ENCODE results near the gene GLRX3.
"Not testable (repeated sequence)": the region's sequence is repeated elsewhere in the genome, so short reads cannot be mapped to it uniquely, and the experiment has no call there.

GLRX3 gene

GRCh38 chr10:130201043-130201380, 64.8 kb downstream of the GLRX3 start:
- Histone ChIP-seq H3K4me1 (ENCODE audit: control insufficient read depth, low read depth, low read length) (no peaks in the 10 kb centered on the region), H3K27me3 (ENCODE audit: control insufficient read depth, insufficient read depth, low read length) (no peaks in the 10 kb centered on the region), H3K9ac (ENCODE audit: low read length) (no peak overlapping the region), H3K36me3 (ENCODE audit: control insufficient read depth, low read depth, low read length) (no peaks in the 10 kb centered on the region), H3K9me3 (ENCODE audit: control insufficient read depth, low read depth, low read length) (no peaks in the 10 kb centered on the region), H3K4me3 (ENCODE audit: low read length) (no peak overlapping the region), H3K27ac (ENCODE audit: low read length) (no peak overlapping the region)

GRCh38 chr10:130202150-130202549, 66.0 kb downstream of the GLRX3 start:
- H3K9ac ChIP-seq (ENCODE audit: low read length); H3K9me3 ChIP-seq (ENCODE audit: control insufficient read depth, low read depth, low read length); H3K27me3 ChIP-seq (ENCODE audit: control insufficient read depth, insufficient read depth, low read length); H3K4me1 ChIP-seq (ENCODE audit: control insufficient read depth, low read depth, low read length); H3K36me3 ChIP-seq (ENCODE audit: control insufficient read depth, low read depth, low read length); H3K4me3 ChIP-seq (ENCODE audit: low read length); H3K27ac ChIP-seq (ENCODE audit: low read length): not testable (repeated sequence)

- H3K9me3 ChIP-seq (ENCODE audit: control insufficient read depth, low read depth, low read length): no peaks in the 10 kb centered on the region
- no peak overlapping the region for H3K27ac ChIP-seq (ENCODE audit: low read length)
- no peaks in the 10 kb centered on the region for H3K27me3 ChIP-seq (ENCODE audit: control insufficient read depth, insufficient read depth, low read length)
- H3K4me1 ChIP-seq (ENCODE audit: control insufficient read depth, low read depth, low read length): no peaks in the 10 kb centered on the region
- H3K9ac ChIP-seq (ENCODE audit: low read length): no peak overlapping the region
- no peak overlapping the region for H3K4me3 ChIP-seq (ENCODE audit: low read length)
- no peaks in the 10 kb centered on the region for H3K36me3 ChIP-seq (ENCODE audit: control insufficient read depth, low read depth, low read length)
Measured at GRCh38 chr10:130202984-130203621, 66.9 kb downstream of the GLRX3 start.

GRCh38 chr10:130203626-130204025, 67.4 kb downstream of the GLRX3 start:
- Histone ChIP-seq H3K27ac (ENCODE audit: low read length) (no peak overlapping the region), H3K36me3 (ENCODE audit: control insufficient read depth, low read depth, low read length) (no peaks in the 10 kb centered on the region), H3K4me3 (ENCODE audit: low read length) (no peak overlapping the region)

GRCh38 chr10:130206216-130206737, 70.1 kb downstream of the GLRX3 start:
- Histone ChIP-seq H3K36me3 (ENCODE audit: control insufficient read depth, low read depth, low read length) (no peaks in the 10 kb centered on the region), H3K27ac (ENCODE audit: low read length) (no peak overlapping the region), H3K9ac (ENCODE audit: low read length) (no peak overlapping the region), H3K4me1 (ENCODE audit: control insufficient read depth, low read depth, low read length) (no peaks in the 10 kb centered on the region), H3K9me3 (ENCODE audit: control insufficient read depth, low read depth, low read length) (no peaks in the 10 kb centered on the region), H3K27me3 (ENCODE audit: control insufficient read depth, insufficient read depth, low read length) (no peaks in the 10 kb centered on the region), H3K4me3 (ENCODE audit: low read length) (no peak overlapping the region)

More at GRCh38 chr10:130203626-130204025, 67.4 kb downstream of the GLRX3 start:
- H3K9ac ChIP-seq (ENCODE audit: low read length): no peak overlapping the region
- no peaks in the 10 kb centered on the region for H3K27me3 ChIP-seq (ENCODE audit: control insufficient read depth, insufficient read depth, low read length)
- no peaks in the 10 kb centered on the region for H3K4me1 ChIP-seq (ENCODE audit: control insufficient read depth, low read depth, low read length)
- H3K9me3 ChIP-seq (ENCODE audit: control insufficient read depth, low read depth, low read length): no peaks in the 10 kb centered on the region

- Histone ChIP-seq H3K9ac (ENCODE audit: low read length) (no peak overlapping the region), H3K27ac (ENCODE audit: low read length) (no peak overlapping the region), H3K4me3 (ENCODE audit: low read length) (no peak overlapping the region), H3K4me1 (ENCODE audit: control insufficient read depth, low read depth, low read length) (no peaks in the 10 kb centered on the region), H3K9me3 (ENCODE audit: control insufficient read depth, low read depth, low read length) (no peaks in the 10 kb centered on the region), H3K36me3 (ENCODE audit: control insufficient read depth, low read depth, low read length) (no peaks in the 10 kb centered on the region), H3K27me3 (ENCODE audit: control insufficient read depth, insufficient read depth, low read length) (no peaks in the 10 kb centered on the region)
Measured at GRCh38 chr10:130207205-130207604, 71.0 kb downstream of the GLRX3 start.

- Histone ChIP-seq H3K9me3 (ENCODE audit: control insufficient read depth, low read depth, low read length) (no peaks in the 10 kb centered on the region), H3K27ac (ENCODE audit: low read length) (no peak overlapping the region), H3K9ac (ENCODE audit: low read length) (no peak overlapping the region), H3K4me3 (ENCODE audit: low read length) (no peak overlapping the region), H3K27me3 (ENCODE audit: control insufficient read depth, insufficient read depth, low read length) (no peaks in the 10 kb centered on the region), H3K36me3 (ENCODE audit: control insufficient read depth, low read depth, low read length) (no peaks in the 10 kb centered on the region), H3K4me1 (ENCODE audit: control insufficient read depth, low read depth, low read length) (no peaks in the 10 kb centered on the region)
Measured at GRCh38 chr10:130208807-130209206, 72.6 kb downstream of the GLRX3 start.

- H3K9me3 ChIP-seq (ENCODE audit: control insufficient read depth, low read depth, low read length): no peaks in the 10 kb centered on the region
- H3K36me3 ChIP-seq (ENCODE audit: control insufficient read depth, low read depth, low read length): no peaks in the 10 kb centered on the region
- H3K4me1 ChIP-seq (ENCODE audit: control insufficient read depth, low read depth, low read length): no peaks in the 10 kb centered on the region
- no peak overlapping the region for H3K9ac ChIP-seq (ENCODE audit: low read length)
- no peaks in the 10 kb centered on the region for H3K27me3 ChIP-seq (ENCODE audit: control insufficient read depth, insufficient read depth, low read length)
- no peak overlapping the region for H3K4me3 ChIP-seq (ENCODE audit: low read length)
- no peak overlapping the region for H3K27ac ChIP-seq (ENCODE audit: low read length)
Measured at GRCh38 chr10:130212746-130213145, 76.6 kb downstream of the GLRX3 start.

- no peaks in the 10 kb centered on the region for H3K27me3 ChIP-seq (ENCODE audit: control insufficient read depth, insufficient read depth, low read length)
- H3K27ac ChIP-seq (ENCODE audit: low read length): no peak overlapping the region
- H3K4me1 ChIP-seq (ENCODE audit: control insufficient read depth, low read depth, low read length): no peaks in the 10 kb centered on the region
- no peaks in the 10 kb centered on the region for H3K9me3 ChIP-seq (ENCODE audit: control insufficient read depth, low read depth, low read length)
- no peaks in the 10 kb centered on the region for H3K36me3 ChIP-seq (ENCODE audit: control insufficient read depth, low read depth, low read length)
- H3K9ac ChIP-seq (ENCODE audit: low read length): no peak overlapping the region
- H3K4me3 ChIP-seq (ENCODE audit: low read length): no peak overlapping the region
Measured at GRCh38 chr10:130213286-130214080, 77.3 kb downstream of the GLRX3 start.

GRCh38 chr10:130214431-130214830, 78.2 kb downstream of the GLRX3 start:
- H3K4me3 ChIP-seq (ENCODE audit: low read length): no peak overlapping the region
- H3K4me1 ChIP-seq (ENCODE audit: control insufficient read depth, low read depth, low read length): no peaks in the 10 kb centered on the region
- H3K9ac ChIP-seq (ENCODE audit: low read length): no peak overlapping the region
- H3K27me3 ChIP-seq (ENCODE audit: control insufficient read depth, insufficient read depth, low read length): no peaks in the 10 kb centered on the region
- H3K9me3 ChIP-seq (ENCODE audit: control insufficient read depth, low read depth, low read length): no peaks in the 10 kb centered on the region
- H3K36me3 ChIP-seq (ENCODE audit: control insufficient read depth, low read depth, low read length): no peaks in the 10 kb centered on the region
- no peak overlapping the region for H3K27ac ChIP-seq (ENCODE audit: low read length)

GRCh38 chr10:130215151-130215930, 79.2 kb downstream of the GLRX3 start:
- Histone ChIP-seq H3K27me3 (ENCODE audit: control insufficient read depth, insufficient read depth, low read length) (no peaks in the 10 kb centered on the region), H3K27ac (ENCODE audit: low read length) (no peak overlapping the region), H3K9me3 (ENCODE audit: control insufficient read depth, low read depth, low read length) (no peaks in the 10 kb centered on the region), H3K9ac (ENCODE audit: low read length) (no peak overlapping the region), H3K4me3 (ENCODE audit: low read length) (no peak overlapping the region), H3K4me1 (ENCODE audit: control insufficient read depth, low read depth, low read length) (no peaks in the 10 kb centered on the region), H3K36me3 (ENCODE audit: control insufficient read depth, low read depth, low read length) (no peaks in the 10 kb centered on the region)
